Epithelial cell of proximal tubule (primary cell): ENCODE results near the gene STUB1. TPM values are rescaled to one million over a fixed set of nuclear protein-coding genes. Genes with fewer than 3 reads are reported as not detected.

Experiments used
- DNase-seq: peaks from one replicate; pipeline ENCODE4 v3.0.0-alpha.2; 2011; ENCODE audit warnings: low read depth
- H3K4me3 ChIP-seq: 2 replicates; pipeline ENCODE4 v1.5.1; 2011; ENCODE audit warnings: low read depth, mild to moderate bottlenecking, low read length
- total RNA-seq: library from RNA; depleted of rRNA; stranded (reverse); fragments of >200 nt; gene quantifications from 2 replicates; pipeline ENCODE4 v1.2.3, GENCODE V29; 2015
- TF ChIP-seq, protein P1 (sequence below): conservative IDR thresholded peaks from 2 replicates; pipeline ENCODE4 v1.5.1; 2012; ENCODE audit warnings: low read depth, mild to moderate bottlenecking, low read length

STUB1 gene
- total RNA-seq, 1 donor from 2014 or later = 158 TPM

- DNase-seq = no peak
- TF ChIP-seq, protein P1, sequence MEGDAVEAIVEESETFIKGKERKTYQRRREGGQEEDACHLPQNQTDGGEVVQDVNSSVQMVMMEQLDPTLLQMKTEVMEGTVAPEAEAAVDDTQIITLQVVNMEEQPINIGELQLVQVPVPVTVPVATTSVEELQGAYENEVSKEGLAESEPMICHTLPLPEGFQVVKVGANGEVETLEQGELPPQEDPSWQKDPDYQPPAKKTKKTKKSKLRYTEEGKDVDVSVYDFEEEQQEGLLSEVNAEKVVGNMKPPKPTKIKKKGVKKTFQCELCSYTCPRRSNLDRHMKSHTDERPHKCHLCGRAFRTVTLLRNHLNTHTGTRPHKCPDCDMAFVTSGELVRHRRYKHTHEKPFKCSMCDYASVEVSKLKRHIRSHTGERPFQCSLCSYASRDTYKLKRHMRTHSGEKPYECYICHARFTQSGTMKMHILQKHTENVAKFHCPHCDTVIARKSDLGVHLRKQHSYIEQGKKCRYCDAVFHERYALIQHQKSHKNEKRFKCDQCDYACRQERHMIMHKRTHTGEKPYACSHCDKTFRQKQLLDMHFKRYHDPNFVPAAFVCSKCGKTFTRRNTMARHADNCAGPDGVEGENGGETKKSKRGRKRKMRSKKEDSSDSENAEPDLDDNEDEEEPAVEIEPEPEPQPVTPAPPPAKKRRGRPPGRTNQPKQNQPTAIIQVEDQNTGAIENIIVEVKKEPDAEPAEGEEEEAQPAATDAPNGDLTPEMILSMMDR = no peak
- no peak overlapping the region for H3K4me3 ChIP-seq
These were observed 46.0 kb upstream of the STUB1 start for GRCh38 chr16:634051-634670.

DNA sequence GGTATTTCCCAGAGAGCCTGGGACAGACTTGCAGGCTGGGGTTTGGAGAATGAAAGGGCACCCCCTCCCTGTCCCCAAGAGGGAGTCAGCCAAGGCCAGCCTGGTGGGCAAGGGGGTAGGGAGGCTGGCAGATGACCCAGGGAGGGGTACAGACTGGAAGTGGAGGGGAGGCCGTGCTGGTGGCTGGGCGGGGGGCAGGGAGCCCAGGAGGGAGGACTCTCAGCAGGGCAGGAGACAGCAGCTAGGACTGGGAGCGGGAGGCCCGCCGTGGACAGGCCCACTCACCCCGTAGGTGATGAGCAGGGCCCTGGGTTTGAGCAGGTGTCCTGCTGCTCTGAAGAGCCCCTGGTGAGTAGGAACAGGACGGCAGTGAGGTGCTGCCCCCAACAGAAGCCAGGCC is 45.2 kb upstream of the STUB1 start:
- TF ChIP-seq, protein P1 = no peak
- no peak for DNase-seq
- peak overlapping the region; percentile 81 for H3K4me3 ChIP-seq

DNA sequence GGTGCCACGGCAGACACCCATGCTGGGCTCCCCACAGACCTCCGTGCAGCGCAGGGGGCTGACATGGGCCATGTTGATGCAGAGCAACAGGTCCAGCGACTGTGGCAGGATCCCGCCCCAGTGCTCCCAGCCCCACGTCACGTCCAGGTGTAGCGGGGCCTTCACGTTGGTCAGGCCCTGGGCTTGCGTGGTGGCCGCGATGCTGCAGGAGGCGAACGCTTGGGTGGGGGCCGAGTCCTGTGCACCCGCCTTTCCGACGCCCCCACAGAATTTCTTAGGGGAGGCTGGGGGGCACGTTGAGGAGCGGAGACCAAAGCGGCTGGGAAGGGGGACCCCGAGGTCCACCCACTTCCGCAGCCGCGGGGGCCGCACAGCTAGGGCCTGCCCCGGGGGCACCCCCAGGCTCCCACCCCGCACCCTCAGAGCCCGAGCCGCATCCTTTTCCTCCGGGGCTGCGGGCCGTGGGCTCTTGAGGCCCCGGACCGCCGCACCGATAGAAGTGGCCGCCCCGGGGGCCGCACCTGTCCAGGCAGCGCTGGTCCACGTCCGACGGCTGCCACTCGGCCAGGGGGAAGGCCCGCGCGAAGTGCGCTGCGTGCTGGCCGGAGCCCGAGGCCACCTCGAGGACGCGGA is 44.5 kb upstream of the STUB1 start:
- DNase-seq = no peak
- TF ChIP-seq, protein P1 = no peak
- H3K4me3 ChIP-seq = peak overlapping the region; percentile 81

DNA sequence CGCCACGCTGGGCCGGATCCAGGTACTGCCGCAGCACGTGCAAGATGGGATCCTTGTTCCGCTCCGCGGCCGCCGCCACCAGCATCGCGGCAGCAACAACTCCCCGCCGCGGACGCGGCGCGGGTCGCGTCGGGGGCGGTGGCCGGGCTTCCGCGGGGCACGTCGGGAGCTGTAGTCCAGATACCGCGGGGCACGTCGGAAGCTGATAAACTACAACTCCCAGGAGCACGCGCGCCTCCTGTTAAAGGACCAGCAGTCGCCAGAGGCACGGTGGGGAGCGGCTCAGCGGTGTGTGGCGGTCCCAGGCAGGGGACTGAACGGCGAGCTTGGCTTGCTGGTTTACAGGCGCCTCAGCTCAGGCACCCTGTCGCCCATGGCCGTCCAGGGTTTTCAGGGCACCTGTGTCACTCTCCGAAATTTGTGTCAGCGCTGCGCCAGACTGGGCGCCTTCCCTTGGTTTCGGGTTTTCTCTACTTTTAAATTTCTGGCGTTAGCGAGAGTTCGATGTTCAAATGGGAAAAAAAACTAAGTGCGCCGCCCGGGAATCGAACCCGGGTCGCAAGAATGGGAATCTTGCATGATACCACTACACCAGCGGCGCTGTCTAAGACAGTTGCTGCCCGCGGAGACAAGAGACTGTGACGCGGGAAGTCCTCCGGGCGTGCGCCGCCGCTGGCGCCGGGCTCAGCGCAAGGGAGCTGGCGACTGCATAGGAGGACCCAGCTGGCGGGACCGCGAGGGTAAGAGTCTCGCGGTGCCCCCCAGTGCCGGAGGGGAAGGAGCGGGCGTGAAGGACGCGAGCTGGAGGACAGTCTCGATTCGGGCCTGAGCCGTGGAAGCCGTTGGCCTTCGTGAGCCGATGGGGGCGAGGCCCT is 43.8 kb upstream of the STUB1 start, which contains the start of gene METTL26:
Gene METTL26 (minus strand): TSS at position 100 of the 875 bp plus-strand sequence. CDS start 15 bp downstream, at position 85.
- peak within 1 kb of the TSS; percentile 81 for H3K4me3 ChIP-seq
- DNase-seq = no peak
- TF ChIP-seq, protein P1 = no peak

DNA sequence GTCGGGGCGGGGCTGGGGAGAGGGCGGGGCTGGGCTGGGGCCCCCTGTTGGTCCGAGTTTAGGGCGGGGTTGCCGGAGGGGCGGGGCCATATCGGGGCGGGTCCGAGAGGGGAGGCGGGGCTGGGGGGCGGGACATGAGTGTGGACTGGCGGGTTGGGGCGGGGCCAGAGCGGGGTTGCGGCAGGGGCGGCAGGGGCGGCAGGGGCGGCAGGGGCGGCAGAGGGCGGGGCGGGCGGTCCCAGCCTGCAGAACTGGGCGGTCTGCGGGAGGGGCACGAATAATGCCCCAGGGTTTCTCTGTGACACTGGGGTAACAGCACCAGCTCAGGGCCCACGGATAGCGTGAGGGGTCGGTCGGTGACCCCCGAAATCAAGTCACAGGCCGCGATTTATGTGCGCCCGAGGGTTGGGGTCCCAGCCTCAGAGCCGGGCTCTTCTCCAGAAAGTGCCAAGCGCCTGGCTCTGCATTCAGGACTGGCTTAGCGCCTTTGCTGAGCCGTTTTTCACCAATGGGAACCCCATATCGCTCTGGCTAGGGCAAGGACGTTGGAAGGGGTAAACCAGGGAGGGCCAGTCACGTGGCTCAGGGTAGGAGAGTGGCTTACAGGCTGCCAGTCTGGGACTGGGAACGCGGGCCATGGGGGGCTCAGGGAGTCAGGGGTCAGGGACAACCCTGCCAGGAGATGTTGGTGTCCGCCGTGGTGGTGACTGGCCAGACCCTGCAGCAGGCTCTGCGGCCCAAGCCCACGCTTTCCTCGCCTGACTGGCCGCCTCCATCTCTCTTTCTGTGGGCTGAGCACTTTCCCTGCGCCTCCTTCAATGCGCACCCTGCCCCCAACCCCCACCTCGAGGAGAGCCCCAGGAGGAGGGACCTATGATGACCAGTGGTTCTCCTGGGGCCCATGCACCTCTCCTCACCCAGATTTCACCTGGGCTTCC is 42.9 kb upstream of the STUB1 start:
- no peak for DNase-seq

More for the DNA sequence above, 42.9 kb upstream of the STUB1 start:
- TF ChIP-seq, protein P1 = no peak
- peak overlapping the region; percentile 81 for H3K4me3 ChIP-seq
